Transverse colon (tissue), 3 donors: ENCODE measurements around the gene CAMTA1.

Experiments used
- CTCF ChIP-seq, 5 experiments: fragments of 200-600 bp in 3 of 5; fragments of 450-650 bp in 2 of 5; sonication (generic) in 3 of 5; IDR thresholded peaks; 1 replicate in 2 of 5; 2 replicates in 3 of 5; pipeline ENCODE4 v1.5.1; 2016 to 2017; ENCODE audit warnings: antibody characterized with exemption in 5 of 5, inconsistent platforms in 3 of 5, mild to moderate bottlenecking in 2 of 5, moderate library complexity in 1 of 5
- POLR2A ChIP-seq: fragments of 450-650 bp; IDR thresholded peaks from one replicate; pipeline ENCODE4 v1.6.1; 2016; ENCODE audit warnings: antibody characterized with exemption, mild to moderate bottlenecking, moderate library complexity

GRCh38 chr1:6991266-6991665 is 206.0 kb downstream of the CAMTA1 start:
- TF ChIP-seq CTCF (IDR thresholded peaks at IDR 0.05) = no peak
- TF ChIP-seq POLR2A = no peak
